ENCODE measurements around the gene CEP20.
"Not testable (repeated sequence)": the region's sequence is repeated elsewhere in the genome, so short reads cannot be mapped to it uniquely, and the experiment has no call there.

The CEP20 gene

GRCh38 chr16:15888072-15888976 lies at the start of gene CEP20:
Gene CEP20 (minus strand): TSS chr16:15888603. CDS start chr16:15888585, 18 bp downstream.
- Histone ChIP-seq H3K4me1 (ENCODE audit: control insufficient read depth, insufficient read depth, low read length) (peaks cover 28% of the 10 kb centered on the region), H3K4me3 (ENCODE audit: low read length in 2 of 2) (peak within 1 kb of the TSS; percentile 97 to 100), H3K9ac (ENCODE audit: low read length in 2 of 2) (peak within 1 kb of the TSS; percentile 91 to 96), H3K36me3 (ENCODE audit: control insufficient read depth in 2 of 2, insufficient read depth in 2 of 2, low read length in 2 of 2) (no peaks in the 10 kb centered on the region), H3K27me3 (ENCODE audit: control insufficient read depth in 1 of 2, insufficient read depth in 2 of 2, low read length in 2 of 2) (no peaks in the 10 kb centered on the region), H3K27ac (ENCODE audit: low read length) (peak within 1 kb of the TSS; percentile 87), H3K9me3 (ENCODE audit: control insufficient read depth in 2 of 2, low read length in 2 of 2) (no peaks in the 10 kb centered on the region)

- not testable (repeated sequence) for H3K4me1 ChIP-seq (ENCODE audit: control insufficient read depth, insufficient read depth, low read length); H3K9ac ChIP-seq (ENCODE audit: low read length in 2 of 2); H3K27ac ChIP-seq (ENCODE audit: low read length); H3K9me3 ChIP-seq (ENCODE audit: control insufficient read depth in 2 of 2, low read length in 2 of 2); H3K27me3 ChIP-seq (ENCODE audit: control insufficient read depth in 1 of 2, insufficient read depth in 2 of 2, low read length in 2 of 2); H3K4me3 ChIP-seq (ENCODE audit: low read length in 2 of 2); H3K36me3 ChIP-seq (ENCODE audit: control insufficient read depth in 2 of 2, insufficient read depth in 2 of 2, low read length in 2 of 2)
These were observed 48.4 kb upstream of the CEP20 start for GRCh38 chr16:15936809-15937208.

- no peak overlapping the region for H3K4me3 ChIP-seq (ENCODE audit: low read length in 2 of 2)
- no peak overlapping the region for H3K27ac ChIP-seq (ENCODE audit: low read length)
- H3K27me3 ChIP-seq (ENCODE audit: control insufficient read depth in 1 of 2, insufficient read depth in 2 of 2, low read length in 2 of 2), result no peaks in the 10 kb centered on the region
- H3K9me3 ChIP-seq (ENCODE audit: control insufficient read depth in 2 of 2, low read length in 2 of 2), result no peaks in the 10 kb centered on the region
- no peaks in the 10 kb centered on the region for H3K4me1 ChIP-seq (ENCODE audit: control insufficient read depth, insufficient read depth, low read length)
- H3K9ac ChIP-seq (ENCODE audit: low read length in 2 of 2), result no peak overlapping the region
- H3K36me3 ChIP-seq (ENCODE audit: control insufficient read depth in 2 of 2, insufficient read depth in 2 of 2, low read length in 2 of 2), result no peaks in the 10 kb centered on the region
These were observed 46.6 kb upstream of the CEP20 start for GRCh38 chr16:15934991-15935390.

- Histone ChIP-seq H3K4me3 (ENCODE audit: low read length in 2 of 2) (no peak overlapping the region), H3K4me1 (ENCODE audit: control insufficient read depth, insufficient read depth, low read length) (no peaks in the 10 kb centered on the region), H3K27ac (ENCODE audit: low read length) (no peak overlapping the region), H3K9ac (ENCODE audit: low read length in 2 of 2) (no peak overlapping the region), H3K9me3 (ENCODE audit: control insufficient read depth in 2 of 2, low read length in 2 of 2) (no peaks in the 10 kb centered on the region), H3K36me3 (ENCODE audit: control insufficient read depth in 2 of 2, insufficient read depth in 2 of 2, low read length in 2 of 2) (no peaks in the 10 kb centered on the region), H3K27me3 (ENCODE audit: control insufficient read depth in 1 of 2, insufficient read depth in 2 of 2, low read length in 2 of 2) (no peaks in the 10 kb centered on the region)
These were observed 45.4 kb upstream of the CEP20 start for GRCh38 chr16:15933781-15934180.

GRCh38 chr16:15932939-15933338 lies 44.5 kb upstream of the CEP20 start:
- Histone ChIP-seq H3K27me3 (ENCODE audit: control insufficient read depth in 1 of 2, insufficient read depth in 2 of 2, low read length in 2 of 2) (no peaks in the 10 kb centered on the region), H3K36me3 (ENCODE audit: control insufficient read depth in 2 of 2, insufficient read depth in 2 of 2, low read length in 2 of 2) (no peaks in the 10 kb centered on the region), H3K4me3 (ENCODE audit: low read length in 2 of 2) (no peak overlapping the region), H3K9me3 (ENCODE audit: control insufficient read depth in 2 of 2, low read length in 2 of 2) (no peaks in the 10 kb centered on the region), H3K27ac (ENCODE audit: low read length) (no peak overlapping the region), H3K4me1 (ENCODE audit: control insufficient read depth, insufficient read depth, low read length) (no peaks in the 10 kb centered on the region), H3K9ac (ENCODE audit: low read length in 2 of 2) (no peak overlapping the region)

GRCh38 chr16:15928261-15929104 lies 40.1 kb upstream of the CEP20 start:
- Histone ChIP-seq H3K27ac (ENCODE audit: low read length) (no peak overlapping the region), H3K4me1 (ENCODE audit: control insufficient read depth, insufficient read depth, low read length) (no peaks in the 10 kb centered on the region), H3K9me3 (ENCODE audit: control insufficient read depth in 2 of 2, low read length in 2 of 2) (no peaks in the 10 kb centered on the region)

GRCh38 chr16:15925631-15926030 lies 37.2 kb upstream of the CEP20 start:
- Histone ChIP-seq H3K27ac (ENCODE audit: low read length) (no peak overlapping the region), H3K9me3 (ENCODE audit: control insufficient read depth in 2 of 2, low read length in 2 of 2) (no peaks in the 10 kb centered on the region), H3K4me3 (ENCODE audit: low read length in 2 of 2) (no peak overlapping the region), H3K9ac (ENCODE audit: low read length in 2 of 2) (no peak overlapping the region), H3K36me3 (ENCODE audit: control insufficient read depth in 2 of 2, insufficient read depth in 2 of 2, low read length in 2 of 2) (no peaks in the 10 kb centered on the region), H3K27me3 (ENCODE audit: control insufficient read depth in 1 of 2, insufficient read depth in 2 of 2, low read length in 2 of 2) (no peaks in the 10 kb centered on the region), H3K4me1 (ENCODE audit: control insufficient read depth, insufficient read depth, low read length) (no peaks in the 10 kb centered on the region)

More at GRCh38 chr16:15928261-15929104, 40.1 kb upstream of the CEP20 start:
- Histone ChIP-seq H3K27me3 (ENCODE audit: control insufficient read depth in 1 of 2, insufficient read depth in 2 of 2, low read length in 2 of 2) (no peaks in the 10 kb centered on the region), H3K36me3 (ENCODE audit: control insufficient read depth in 2 of 2, insufficient read depth in 2 of 2, low read length in 2 of 2) (no peaks in the 10 kb centered on the region), H3K9ac (ENCODE audit: low read length in 2 of 2) (no peak overlapping the region), H3K4me3 (ENCODE audit: low read length in 2 of 2) (no peak overlapping the region)

- H3K27me3 ChIP-seq (ENCODE audit: control insufficient read depth in 1 of 2, insufficient read depth in 2 of 2, low read length in 2 of 2), result no peaks in the 10 kb centered on the region
- H3K4me1 ChIP-seq (ENCODE audit: control insufficient read depth, insufficient read depth, low read length), result no peaks in the 10 kb centered on the region
- no peak overlapping the region for H3K9ac ChIP-seq (ENCODE audit: low read length in 2 of 2)
- H3K27ac ChIP-seq (ENCODE audit: low read length), result no peak overlapping the region
- no peaks in the 10 kb centered on the region for H3K36me3 ChIP-seq (ENCODE audit: control insufficient read depth in 2 of 2, insufficient read depth in 2 of 2, low read length in 2 of 2)
- H3K4me3 ChIP-seq (ENCODE audit: low read length in 2 of 2), result no peak overlapping the region
- no peaks in the 10 kb centered on the region for H3K9me3 ChIP-seq (ENCODE audit: control insufficient read depth in 2 of 2, low read length in 2 of 2)
These were observed 36.6 kb upstream of the CEP20 start for GRCh38 chr16:15924996-15925395.

- Histone ChIP-seq H3K4me3 (ENCODE audit: low read length in 2 of 2) (no peak overlapping the region), H3K9ac (ENCODE audit: low read length in 2 of 2) (no peak overlapping the region), H3K9me3 (ENCODE audit: control insufficient read depth in 2 of 2, low read length in 2 of 2) (no peaks in the 10 kb centered on the region), H3K36me3 (ENCODE audit: control insufficient read depth in 2 of 2, insufficient read depth in 2 of 2, low read length in 2 of 2) (no peaks in the 10 kb centered on the region), H3K27ac (ENCODE audit: low read length) (no peak overlapping the region), H3K4me1 (ENCODE audit: control insufficient read depth, insufficient read depth, low read length) (no peaks in the 10 kb centered on the region), H3K27me3 (ENCODE audit: control insufficient read depth in 1 of 2, insufficient read depth in 2 of 2, low read length in 2 of 2) (no peaks in the 10 kb centered on the region)
These were observed 30.9 kb upstream of the CEP20 start for GRCh38 chr16:15919331-15919730.

- not testable (repeated sequence) for H3K4me3 ChIP-seq (ENCODE audit: low read length in 2 of 2); H3K4me1 ChIP-seq (ENCODE audit: control insufficient read depth, insufficient read depth, low read length); H3K9me3 ChIP-seq (ENCODE audit: control insufficient read depth in 2 of 2, low read length in 2 of 2); H3K27ac ChIP-seq (ENCODE audit: low read length); H3K36me3 ChIP-seq (ENCODE audit: control insufficient read depth in 2 of 2, insufficient read depth in 2 of 2, low read length in 2 of 2); H3K9ac ChIP-seq (ENCODE audit: low read length in 2 of 2); H3K27me3 ChIP-seq (ENCODE audit: control insufficient read depth in 1 of 2, insufficient read depth in 2 of 2, low read length in 2 of 2)
These were observed 29.9 kb upstream of the CEP20 start for GRCh38 chr16:15918314-15918713.

All from stomach smooth muscle (tissue), 2 donors.